Gastroesophageal sphincter (tissue), 4 donors: ENCODE measurements around the gene TMEM63A. TPM values are rescaled to one million over a fixed set of nuclear protein-coding genes. Genes with fewer than 3 reads are reported as not detected.
"Not testable (repeated sequence)": the region's sequence is repeated elsewhere in the genome, so short reads cannot be mapped to it uniquely, and the experiment has no call there.

Experiments used
- ATAC-seq: fragments of 150-250 bp; one replicate; pipeline ENCODE4 v1.9.1; 2016; ENCODE audit warnings: mild to moderate bottlenecking, moderate library complexity
- H3K27ac ChIP-seq, 4 donors: fragments of 200-600 bp; sonication (generic) in 3 of 4; 1 replicate in 3 of 4; 2 replicates in 1 of 4; pipeline ENCODE4 v1.5.1; 2016 to 2019
- H3K27me3 ChIP-seq: fragments of 200-600 bp; sonication (generic); one replicate; pipeline ENCODE4 v1.5.1; 2019
- H3K36me3 ChIP-seq, 2 donors: fragments of 200-600 bp; sonication (generic); one replicate each; pipeline ENCODE4 v1.5.1; 2019; ENCODE audit warnings: control low read depth in 1 of 2
- H3K4me1 ChIP-seq, 3 donors: fragments of 200-600 bp; sonication (generic); 1 replicate in 2 of 3; 2 replicates in 1 of 3; pipeline ENCODE4 v1.5.1; 2016 to 2019; ENCODE audit warnings: control low read depth in 2 of 3
- H3K4me3 ChIP-seq, 2 donors: fragments of 200-600 bp; sonication (generic); one replicate each; pipeline ENCODE4 v1.5.1; 2019; ENCODE audit warnings: mild to moderate bottlenecking in 1 of 2, moderate library complexity in 1 of 2
- H3K9me3 ChIP-seq, 3 donors: fragments of 200-600 bp; sonication (generic); one replicate each; pipeline ENCODE4 v1.5.1; 2017 to 2019; ENCODE audit warnings: control low read depth in 2 of 3
- EP300 ChIP-seq: sonication (generic); formaldehyde crosslinking; IDR thresholded peaks from one replicate; pipeline ENCODE4 v1.6.1; 2017; ENCODE audit warnings: antibody characterized with exemption, mild to moderate bottlenecking
- POLR2A ChIP-seq, 2 donors: fragments of 450-650 bp; IDR thresholded peaks; one replicate each; pipeline ENCODE4 v1.6.1; 2017; ENCODE audit warnings: antibody characterized with exemption in 2 of 2, mild to moderate bottlenecking in 2 of 2, moderate library complexity in 1 of 2
- POLR2AphosphoS5 ChIP-seq: sonication (generic); formaldehyde crosslinking; IDR thresholded peaks from one replicate; pipeline ENCODE4 v1.6.1; 2017; ENCODE audit warnings: antibody characterized with exemption
- WGBS, 2 donors: methylation state at CpG; one replicate each; pipeline ENCODE4 v1.1.5; 2018; ENCODE audit warnings: low coverage in 1 of 2; 5-methylcytosine and 5-hydroxymethylcytosine counted together
- total RNA-seq, 4 donors: library from RNA; depleted of rRNA; stranded (reverse); fragments of >200 nt; gene quantifications; one replicate each; pipeline ENCODE4 v1.1.0, GENCODE V29; 2016
- TF ChIP-seq, protein P1 (sequence below), 4 experiments: fragments of 200-600 bp in 2 of 4; fragments of 450-650 bp in 2 of 4; sonication (generic) in 1 of 4; IDR thresholded peaks; one replicate each; pipeline ENCODE4 v1.5.1; 2017 to 2019; ENCODE audit warnings: antibody characterized with exemption in 4 of 4, mild to moderate bottlenecking in 2 of 4, moderate library complexity in 2 of 4

TMEM63A gene
- total RNA-seq, 4 donors from 2014 or later = 10.9 to 55.9 (median 23.8) TPM

DNA sequence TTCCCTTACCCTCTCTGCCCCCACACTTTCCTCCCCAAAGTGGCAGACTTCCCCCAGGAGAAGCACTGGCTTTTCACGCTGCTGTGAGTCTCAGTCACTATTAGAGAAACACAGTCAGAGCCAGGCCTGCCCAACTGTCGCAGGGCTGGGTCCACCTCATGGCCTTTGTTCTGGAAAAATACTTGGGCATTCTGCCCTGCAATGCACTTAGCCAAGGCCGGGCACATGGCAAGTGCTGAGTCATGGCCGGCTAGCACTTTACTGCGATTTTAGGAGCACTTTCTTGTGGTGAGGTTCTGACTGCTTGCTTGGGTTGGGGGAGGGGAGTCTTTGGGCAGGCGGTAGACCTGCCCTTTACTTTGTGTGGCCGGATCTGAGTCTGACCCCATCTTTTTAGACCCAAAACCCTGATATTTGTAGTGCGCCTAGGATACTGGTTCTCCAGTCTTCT is 64.5 kb downstream of the TMEM63A start:
- peak; percentile 95 for TF ChIP-seq POLR2AphosphoS5
- TF ChIP-seq, protein P1, sequence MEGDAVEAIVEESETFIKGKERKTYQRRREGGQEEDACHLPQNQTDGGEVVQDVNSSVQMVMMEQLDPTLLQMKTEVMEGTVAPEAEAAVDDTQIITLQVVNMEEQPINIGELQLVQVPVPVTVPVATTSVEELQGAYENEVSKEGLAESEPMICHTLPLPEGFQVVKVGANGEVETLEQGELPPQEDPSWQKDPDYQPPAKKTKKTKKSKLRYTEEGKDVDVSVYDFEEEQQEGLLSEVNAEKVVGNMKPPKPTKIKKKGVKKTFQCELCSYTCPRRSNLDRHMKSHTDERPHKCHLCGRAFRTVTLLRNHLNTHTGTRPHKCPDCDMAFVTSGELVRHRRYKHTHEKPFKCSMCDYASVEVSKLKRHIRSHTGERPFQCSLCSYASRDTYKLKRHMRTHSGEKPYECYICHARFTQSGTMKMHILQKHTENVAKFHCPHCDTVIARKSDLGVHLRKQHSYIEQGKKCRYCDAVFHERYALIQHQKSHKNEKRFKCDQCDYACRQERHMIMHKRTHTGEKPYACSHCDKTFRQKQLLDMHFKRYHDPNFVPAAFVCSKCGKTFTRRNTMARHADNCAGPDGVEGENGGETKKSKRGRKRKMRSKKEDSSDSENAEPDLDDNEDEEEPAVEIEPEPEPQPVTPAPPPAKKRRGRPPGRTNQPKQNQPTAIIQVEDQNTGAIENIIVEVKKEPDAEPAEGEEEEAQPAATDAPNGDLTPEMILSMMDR (IDR thresholded peaks at IDR 0.05) = no peak
- H3K4me3 ChIP-seq = peak overlapping the region in 1 of 2 donors; percentile 7
- WGBS, 2 donors = 0 to 38% methylated on average over 1 to 6 of the region's 8 CpGs
- H3K4me1 ChIP-seq = peaks cover 13 to 98% (median 48%) of the 10 kb centered on the region in 3 donors
- peak; percentile 82 for ATAC-seq
- no peaks in the 10 kb centered on the region for H3K9me3 ChIP-seq
- H3K27me3 ChIP-seq = no peaks in the 10 kb centered on the region
- peak overlapping the region; percentile 73 to 94 (median 90) for H3K27ac ChIP-seq
- peaks cover 0 to 2% of the 10 kb centered on the region in 2 donors for H3K36me3 ChIP-seq

DNA sequence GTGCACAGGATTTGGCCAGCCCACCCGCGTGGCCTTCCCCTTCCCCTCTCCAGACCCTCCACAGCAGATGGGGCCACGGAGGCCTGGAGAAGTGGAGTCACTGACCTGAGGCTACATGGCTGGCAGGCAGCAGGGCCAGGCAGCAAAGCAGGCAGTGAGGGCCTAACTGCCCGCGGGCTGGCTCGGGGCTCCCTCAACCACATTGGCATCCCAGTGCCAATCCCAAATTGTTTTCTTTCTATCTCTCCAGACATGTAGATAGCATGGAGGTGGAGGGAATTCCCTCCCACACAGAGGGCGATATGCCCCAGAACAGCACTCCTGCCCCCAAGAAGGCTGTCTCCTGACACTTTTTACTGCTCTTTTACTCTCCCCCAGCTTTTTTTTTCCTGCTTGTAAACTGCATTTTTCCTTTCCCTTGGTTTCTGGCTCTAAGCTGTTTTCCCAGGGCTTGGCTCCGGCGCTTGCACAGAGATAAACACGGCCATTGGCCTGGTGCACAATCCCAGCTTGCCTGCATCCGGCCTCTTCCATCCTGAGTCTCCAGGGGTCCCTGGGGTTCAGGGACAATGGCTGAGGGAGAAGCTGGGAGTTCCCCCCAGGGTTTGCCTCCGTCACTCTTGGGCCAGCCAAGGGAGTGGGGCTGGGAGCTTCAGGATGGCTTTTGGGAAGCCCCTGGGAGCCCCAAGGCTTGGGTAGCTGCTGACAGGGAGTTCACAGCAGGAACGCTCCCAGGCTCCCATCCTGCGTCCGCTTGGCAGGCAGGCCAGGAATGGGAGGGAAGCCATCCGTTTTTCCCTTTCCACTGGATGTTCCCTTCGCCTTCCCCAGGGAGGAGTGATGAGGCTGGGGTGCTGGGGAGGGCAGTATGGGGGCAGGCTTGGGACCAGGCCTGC is 65.3 kb downstream of the TMEM63A start:
- 24 to 33% methylated on average over 1 to 8 of the region's 17 CpGs for WGBS, 2 donors
- Histone ChIP-seq H3K27ac (peak overlapping the region; percentile 73 to 94 (median 90)), H3K4me1 (peaks cover 13 to 98% (median 55%) of the 10 kb centered on the region in 3 donors), H3K27me3 (no peaks in the 10 kb centered on the region), H3K9me3 (no peaks in the 10 kb centered on the region), H3K36me3 (no peaks in the 10 kb centered on the region), H3K4me3 (peak overlapping the region in 1 of 2 donors; percentile 7)
- ATAC-seq = peak; percentile 43
- TF ChIP-seq POLR2AphosphoS5 (no peak), POLR2A (IDR thresholded peaks at IDR 0.05) (no peak), EP300 (no peak)
- TF ChIP-seq, protein P1 (IDR thresholded peaks at IDR 0.05) = no peak

DNA sequence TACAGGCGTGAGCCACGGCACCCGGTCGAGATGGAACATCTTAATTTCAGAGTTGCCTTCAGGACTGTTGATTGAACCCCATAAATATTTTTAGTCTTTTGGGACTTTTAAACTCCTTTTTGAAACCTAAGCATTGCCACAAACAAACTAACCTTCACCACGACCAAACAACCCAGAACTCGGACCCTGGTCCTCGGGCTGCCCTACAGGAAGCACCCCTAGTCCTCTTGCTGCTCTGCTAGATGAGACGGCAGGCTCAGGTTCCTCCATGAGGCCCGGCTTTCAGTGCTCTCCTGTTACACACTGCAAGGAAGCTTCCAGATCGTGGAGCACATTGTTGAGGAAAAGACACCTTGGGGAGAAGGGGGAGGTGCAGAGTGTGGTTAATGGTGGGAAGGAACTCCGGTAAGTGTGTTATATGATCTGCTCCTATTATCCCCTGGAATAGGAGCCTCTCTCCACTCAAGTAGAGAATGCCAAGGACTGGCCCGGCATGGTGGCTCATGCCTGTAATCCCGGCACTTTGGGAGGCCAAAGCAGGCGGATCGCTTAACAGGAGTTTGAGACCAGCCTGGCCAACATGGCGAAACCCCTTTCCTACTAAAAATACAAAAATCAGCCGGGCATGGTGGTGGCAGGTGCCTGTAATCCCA is 66.5 kb downstream of the TMEM63A start:
- H3K27me3 ChIP-seq = no peaks in the 10 kb centered on the region
- H3K9me3 ChIP-seq = no peaks in the 10 kb centered on the region
- H3K4me3 ChIP-seq = no peak overlapping the region
- H3K4me1 ChIP-seq = peaks cover 13 to 98% (median 63%) of the 10 kb centered on the region in 3 donors
- H3K36me3 ChIP-seq = no peaks in the 10 kb centered on the region
- ATAC-seq = no peak
- H3K27ac ChIP-seq = peak overlapping the region in 3 of 4 donors; percentile 69 to 91 (median 89)
- TF ChIP-seq EP300 (no peak), POLR2AphosphoS5 (no peak), POLR2A (IDR thresholded peaks at IDR 0.05) (no peak)
- TF ChIP-seq, protein P1 (IDR thresholded peaks at IDR 0.05) = no peak
- WGBS, 2 donors = 84 to 99% methylated on average over 5 to 8 of the region's 17 CpGs

DNA sequence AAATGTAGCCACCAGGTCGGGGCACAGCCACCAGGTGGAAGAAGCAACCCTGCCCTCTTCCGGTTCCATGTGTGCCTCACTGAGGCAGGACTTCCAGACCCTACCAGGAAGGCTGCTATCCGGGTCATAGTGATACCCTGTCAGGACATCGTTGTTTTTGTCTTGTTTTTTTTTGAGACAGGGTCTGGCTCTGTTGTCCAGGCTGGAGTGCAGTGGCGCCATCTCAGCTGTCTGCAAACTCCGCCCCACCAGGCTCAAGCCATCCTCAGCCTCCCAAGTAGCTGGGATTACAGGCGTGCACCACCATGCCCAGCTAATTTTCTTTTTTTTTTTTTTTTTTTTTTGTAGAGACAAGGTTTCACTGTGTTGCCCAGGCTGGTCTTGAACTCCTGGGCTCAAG is 67.1 kb downstream of the TMEM63A start:
- not testable (repeated sequence) for H3K4me3 ChIP-seq, H3K36me3 ChIP-seq, H3K27me3 ChIP-seq, H3K9me3 ChIP-seq, ATAC-seq
- Histone ChIP-seq H3K4me1 (peaks cover 13 to 93% (median 63%) of the 10 kb centered on the region in 3 donors), H3K27ac (peak overlapping the region in 3 of 4 donors; percentile 89 to 91 (median 90))
- WGBS, 2 donors = 87% methylated on average over 6 of the region's 7 CpGs; no CpG with 5 or more reads in 1 of the 2 donors

DNA sequence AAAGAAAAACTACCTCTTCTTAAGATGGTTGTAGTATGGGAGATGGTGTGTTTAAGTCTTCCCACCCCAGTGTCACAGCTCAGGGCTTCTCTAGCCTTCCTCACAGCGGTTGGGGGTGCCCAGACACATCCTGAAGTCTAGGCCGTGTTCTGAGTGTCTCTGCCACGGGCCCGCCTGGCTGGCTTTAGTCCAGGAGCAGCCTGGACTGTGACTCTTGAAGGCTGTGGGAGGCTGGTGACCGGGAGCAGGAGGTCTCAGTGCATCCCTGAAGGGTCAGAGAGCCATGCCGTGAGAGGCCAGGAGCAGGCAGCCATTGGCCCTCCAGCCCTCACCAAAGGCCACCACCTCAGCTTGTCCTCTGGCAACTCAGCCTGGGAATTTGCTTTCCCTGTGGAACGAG is 67.8 kb downstream of the TMEM63A start:
- no peaks in the 10 kb centered on the region for H3K36me3 ChIP-seq
- peak overlapping the region; percentile 7 to 91 (median 90) for H3K27ac ChIP-seq
- peaks cover 13 to 90% (median 65%) of the 10 kb centered on the region in 3 donors for H3K4me1 ChIP-seq

More for the DNA sequence above, 67.8 kb downstream of the TMEM63A start:
- WGBS, 2 donors = 100% methylated on average over 1 of the region's 7 CpGs; no CpG with 5 or more reads in 1 of the 2 donors
- no peaks in the 10 kb centered on the region for H3K27me3 ChIP-seq
- TF ChIP-seq, protein P1 (IDR thresholded peaks at IDR 0.05) = no peak
- no peak for TF ChIP-seq POLR2AphosphoS5
- TF ChIP-seq POLR2A (IDR thresholded peaks at IDR 0.05) = no peak
- no peak for TF ChIP-seq EP300
- no peak overlapping the region for H3K4me3 ChIP-seq
- H3K9me3 ChIP-seq = no peaks in the 10 kb centered on the region
- ATAC-seq = no peak
